SU-DHL-6 (cell line): ENCODE measurements around the gene FBXO44.

ENCODE experiments used
- H2AFZ ChIP-seq: fragments of 200-600 bp; sonication (generic); 2 replicates; pipeline ENCODE4 v1.6.1; 2014; ENCODE audit warnings: low read depth, mild to moderate bottlenecking, moderate library complexity, mixed read lengths, antibody characterized with exemption, low read length; ENCODE audit not compliant: severe bottlenecking
- H3F3A ChIP-seq: fragments of 200-600 bp; shearing (Covaris generic); 2 replicates; pipeline ENCODE4 v1.6.0; 2016; ENCODE audit warnings: antibody characterized with exemption, mild to moderate bottlenecking; ENCODE audit not compliant: insufficient read depth
- H3K27ac ChIP-seq: fragments of 200-600 bp; sonication (generic); 2 replicates; pipeline ENCODE4 v1.5.1; 2016; ENCODE audit warnings: low read depth, mild to moderate bottlenecking, low read length, moderate library complexity, mixed read lengths
- H3K27me3 ChIP-seq: fragments of 200-600 bp; sonication (generic), shearing (Covaris generic); 2 replicates; pipeline ENCODE4 v1.6.0; 2014; ENCODE audit warnings: mild to moderate bottlenecking, low read length
- H3K36me3 ChIP-seq: fragments of 200-600 bp; sonication (generic); 2 replicates; pipeline ENCODE4 v1.6.1; 2014; ENCODE audit warnings: mild to moderate bottlenecking, low read length, mixed read lengths
- H3K4me2 ChIP-seq: fragments of 300-600, 200-600 bp; shearing (Covaris generic), sonication (generic); 2 replicates; pipeline ENCODE4 v1.6.0; 2014; ENCODE audit warnings: low read length, low read depth, mild to moderate bottlenecking; ENCODE audit not compliant: poor library complexity, severe bottlenecking
- H3K4me3 ChIP-seq: fragments of 200-600 bp; sonication (generic); 2 replicates; pipeline ENCODE4 v1.5.1; 2014; ENCODE audit warnings: antibody characterized with exemption, low read length, mild to moderate bottlenecking, mixed read lengths; ENCODE audit not compliant: insufficient read depth, poor library complexity, severe bottlenecking
- H3K79me2 ChIP-seq: fragments of 200-600 bp; sonication (generic); 2 replicates; pipeline ENCODE4 v1.6.1; 2014; ENCODE audit warnings: mild to moderate bottlenecking, low read length, moderate library complexity; ENCODE audit not compliant: insufficient read depth
- H3K9ac ChIP-seq: fragments of 200-600 bp; sonication (generic); 2 replicates; pipeline ENCODE4 v1.7.0; 2014; ENCODE audit warnings: mild to moderate bottlenecking, low read length
- H3K9me2 ChIP-seq: fragments of 200-600 bp; sonication (generic); replicated peaks from 2 replicates; pipeline ENCODE4 v1.6.1; 2014; ENCODE audit warnings: low read length; ENCODE audit not compliant: insufficient read depth
- H3K9me3 ChIP-seq: fragments of 200-600 bp; sonication (generic); 2 replicates; pipeline ENCODE4 v1.6.1; 2014; ENCODE audit warnings: low read length, mixed read lengths; ENCODE audit not compliant: insufficient read depth
- H4K20me1 ChIP-seq: fragments of 200-600 bp; sonication (generic); 2 replicates; pipeline ENCODE4 v1.6.1; 2014; ENCODE audit warnings: low read depth, mild to moderate bottlenecking, antibody characterized with exemption, low read length, moderate library complexity, mixed read lengths
- CTCF ChIP-seq: fragments of 200-600 bp; sonication (generic); IDR thresholded peaks from one replicate; pipeline ENCODE4 v1.5.1; 2017; ENCODE audit warnings: antibody characterized with exemption, mild to moderate bottlenecking, low read length, moderate library complexity; ENCODE audit not compliant: insufficient read depth, poor library complexity, severe bottlenecking
- EZH2phosphoT487 ChIP-seq: fragments of 200-600 bp; sonication (generic), shearing (Covaris generic); conservative IDR thresholded peaks from 2 replicates; pipeline ENCODE4 v1.6.1; 2018; ENCODE audit warnings: mild to moderate bottlenecking, antibody characterized with exemption, low read length, moderate library complexity, mixed read lengths

The FBXO44 gene

GRCh38 chr1:11705596-11705995, 50.9 kb downstream of the FBXO44 start:
- Histone ChIP-seq H3K9me3 (no peaks in the 10 kb centered on the region), H3K9ac (no peak overlapping the region), H4K20me1 (no peaks in the 10 kb centered on the region), H2AFZ (no peak overlapping the region), H3K4me2 (no peak overlapping the region), H3K27ac (no peak overlapping the region), H3K4me3 (no peak overlapping the region), H3K79me2 (no peaks in the 10 kb centered on the region), H3K36me3 (no peaks in the 10 kb centered on the region), H3K27me3 (no peaks in the 10 kb centered on the region), H3F3A (no peaks in the 10 kb centered on the region), H3K9me2 (no peaks in the 10 kb centered on the region)
- no peak for TF ChIP-seq EZH2phosphoT487
- TF ChIP-seq CTCF: no peak

GRCh38 chr1:11706292-11706691, 51.6 kb downstream of the FBXO44 start:
- Histone ChIP-seq H3K79me2 (no peaks in the 10 kb centered on the region), H3K9me3 (no peaks in the 10 kb centered on the region), H3K9ac (no peak overlapping the region), H3K4me2 (no peak overlapping the region), H3F3A (no peaks in the 10 kb centered on the region), H3K27me3 (no peaks in the 10 kb centered on the region), H3K36me3 (no peaks in the 10 kb centered on the region), H4K20me1 (no peaks in the 10 kb centered on the region), H3K4me3 (no peak overlapping the region), H2AFZ (no peak overlapping the region), H3K9me2 (no peaks in the 10 kb centered on the region), H3K27ac (no peak overlapping the region)
- TF ChIP-seq EZH2phosphoT487: no peak
- TF ChIP-seq CTCF: no peak

- no peaks in the 10 kb centered on the region for H4K20me1 ChIP-seq
- no peak for TF ChIP-seq EZH2phosphoT487
- TF ChIP-seq CTCF: no peak
- no peak overlapping the region for H3K9ac ChIP-seq
- no peak overlapping the region for H3K27ac ChIP-seq
- no peaks in the 10 kb centered on the region for H3K36me3 ChIP-seq
- no peak overlapping the region for H3K4me2 ChIP-seq
- no peaks in the 10 kb centered on the region for H3F3A ChIP-seq
- no peaks in the 10 kb centered on the region for H3K9me2 ChIP-seq
- no peaks in the 10 kb centered on the region for H3K9me3 ChIP-seq
- no peak overlapping the region for H3K4me3 ChIP-seq
- no peaks in the 10 kb centered on the region for H3K27me3 ChIP-seq
- no peaks in the 10 kb centered on the region for H3K79me2 ChIP-seq
- H2AFZ ChIP-seq: no peak overlapping the region
Measured at GRCh38 chr1:11707621-11708276, 53.1 kb downstream of the FBXO44 start.
